T47D (cell line): ENCODE measurements around the gene CYP2F1.
"Not testable (repeated sequence)": the region's sequence is repeated elsewhere in the genome, so short reads cannot be mapped to it uniquely, and the experiment has no call there.

Experiments used
- DNase-seq, 2 experiments: peaks; one replicate each; pipeline versions ENCODE4 v3.0.0 to v3.0.0-alpha.2; 2011 to 2012; ENCODE audit warnings: low read depth in 1 of 2, low spot score in 1 of 2
- JUND ChIP-seq: IDR thresholded peaks from 2 replicates; pipeline ENCODE4 v1.6.1; 2012; ENCODE audit warnings: low read depth
- in situ Hi-C: cut with HindIII; loops from 2 replicates; pipeline ENCODE4 v1.10.0; 2016; ENCODE audit warnings: low sequenced_read_pairs, low pct_unique_long_range_greater_than_20kb

CYP2F1 gene

DNA sequence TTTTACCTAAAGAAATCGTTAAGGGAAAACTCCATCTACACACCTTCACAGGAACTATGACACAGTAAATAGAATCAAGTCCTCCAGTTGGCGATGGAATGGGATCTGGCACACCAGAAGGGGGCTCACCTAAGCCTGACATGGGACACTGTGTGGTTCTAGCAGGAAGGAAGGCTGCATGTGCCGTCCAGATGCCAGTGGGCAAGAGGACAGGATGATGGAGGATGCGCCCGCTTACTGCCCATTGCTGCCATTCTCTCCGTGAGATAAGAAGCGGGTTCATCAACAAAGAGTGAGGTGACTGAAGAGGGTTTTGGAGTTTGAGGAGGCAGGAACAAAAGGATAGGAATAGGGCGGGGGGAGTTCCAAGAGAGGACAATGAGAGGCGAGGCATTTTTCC is 2.9 kb upstream of the CYP2F1 start:
- TF ChIP-seq JUND, result no peak
- no peak for DNase-seq
- in situ Hi-C loops, result no loop called here

DNA sequence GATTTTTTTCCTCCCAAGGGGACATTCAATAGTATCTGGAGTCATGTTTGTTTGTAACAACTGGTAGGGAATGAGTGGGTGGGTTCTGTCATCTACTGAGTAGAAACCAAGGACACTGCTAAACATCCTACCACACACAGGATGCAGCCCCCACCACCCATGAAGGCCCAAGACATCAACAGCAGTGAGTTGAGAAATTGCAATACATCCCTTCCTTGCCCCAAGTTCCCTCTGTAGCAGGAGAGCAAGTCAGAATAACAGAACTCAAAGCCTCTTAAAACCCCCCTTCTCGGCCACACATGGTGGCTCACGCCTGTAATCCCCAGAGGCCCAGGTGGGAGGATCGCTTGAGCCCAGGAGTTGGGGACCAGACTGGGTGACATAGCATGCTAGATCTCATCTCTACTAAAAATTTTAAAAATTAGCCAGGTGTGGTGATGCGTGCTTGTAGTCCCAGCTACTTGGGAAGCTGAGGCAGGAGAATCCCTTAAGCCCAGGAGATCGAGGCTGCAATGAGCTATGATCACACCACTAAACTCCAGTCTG is 2.4 kb upstream of the CYP2F1 start:
- in situ Hi-C loops, result no loop called here
- no peak for TF ChIP-seq JUND
- no peak for DNase-seq

DNA sequence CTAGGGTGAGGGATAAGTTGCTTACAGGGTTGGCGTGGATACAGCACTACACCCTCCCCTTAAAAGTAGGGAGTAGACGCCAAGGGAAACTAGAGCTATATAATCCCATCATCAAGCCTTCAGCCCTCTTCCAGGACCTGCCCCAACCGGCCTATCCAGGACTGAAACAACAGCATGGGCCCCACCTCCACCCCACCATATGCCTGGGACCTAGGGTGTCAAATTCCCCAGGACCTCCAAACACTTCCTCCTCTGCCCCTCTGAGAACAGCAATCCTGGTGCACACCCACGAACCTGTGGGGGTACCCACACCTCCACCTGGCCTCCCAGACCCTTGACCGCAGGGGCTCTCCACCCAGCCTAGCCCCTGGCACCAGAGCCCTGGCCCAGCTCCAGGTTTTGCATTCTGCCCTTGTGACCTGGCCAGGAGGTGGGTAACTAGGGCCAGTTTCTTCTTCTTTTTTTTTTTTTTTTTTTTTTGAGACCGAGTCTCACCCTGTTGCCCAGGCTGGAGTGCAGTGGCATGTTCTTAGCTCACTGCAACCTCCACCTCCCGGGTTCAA is 1.4 kb upstream of the CYP2F1 start:
- in situ Hi-C loops, result no loop called here
- peak in 1 of 2 experiments; percentile 61 for DNase-seq

DNA sequence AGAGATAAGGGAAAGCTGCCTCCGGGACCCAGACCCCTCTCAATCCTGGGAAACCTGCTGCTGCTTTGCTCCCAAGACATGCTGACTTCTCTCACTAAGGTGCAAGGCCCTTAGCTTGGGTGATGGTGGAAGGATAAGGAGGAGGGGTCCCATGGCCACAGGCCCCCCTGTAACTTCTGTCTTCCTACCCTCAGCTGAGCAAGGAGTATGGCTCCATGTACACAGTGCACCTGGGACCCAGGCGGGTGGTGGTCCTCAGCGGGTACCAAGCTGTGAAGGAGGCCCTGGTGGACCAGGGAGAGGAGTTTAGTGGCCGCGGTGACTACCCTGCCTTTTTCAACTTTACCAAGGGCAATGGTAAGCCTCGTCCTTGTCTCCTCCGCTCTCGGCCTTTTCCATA is 2.0 kb downstream of the CYP2F1 start:
- in situ Hi-C loops, result no loop called here
- no peak for TF ChIP-seq JUND

More for the DNA sequence above, 1.4 kb upstream of the CYP2F1 start:
- no peak for TF ChIP-seq JUND

DNA sequence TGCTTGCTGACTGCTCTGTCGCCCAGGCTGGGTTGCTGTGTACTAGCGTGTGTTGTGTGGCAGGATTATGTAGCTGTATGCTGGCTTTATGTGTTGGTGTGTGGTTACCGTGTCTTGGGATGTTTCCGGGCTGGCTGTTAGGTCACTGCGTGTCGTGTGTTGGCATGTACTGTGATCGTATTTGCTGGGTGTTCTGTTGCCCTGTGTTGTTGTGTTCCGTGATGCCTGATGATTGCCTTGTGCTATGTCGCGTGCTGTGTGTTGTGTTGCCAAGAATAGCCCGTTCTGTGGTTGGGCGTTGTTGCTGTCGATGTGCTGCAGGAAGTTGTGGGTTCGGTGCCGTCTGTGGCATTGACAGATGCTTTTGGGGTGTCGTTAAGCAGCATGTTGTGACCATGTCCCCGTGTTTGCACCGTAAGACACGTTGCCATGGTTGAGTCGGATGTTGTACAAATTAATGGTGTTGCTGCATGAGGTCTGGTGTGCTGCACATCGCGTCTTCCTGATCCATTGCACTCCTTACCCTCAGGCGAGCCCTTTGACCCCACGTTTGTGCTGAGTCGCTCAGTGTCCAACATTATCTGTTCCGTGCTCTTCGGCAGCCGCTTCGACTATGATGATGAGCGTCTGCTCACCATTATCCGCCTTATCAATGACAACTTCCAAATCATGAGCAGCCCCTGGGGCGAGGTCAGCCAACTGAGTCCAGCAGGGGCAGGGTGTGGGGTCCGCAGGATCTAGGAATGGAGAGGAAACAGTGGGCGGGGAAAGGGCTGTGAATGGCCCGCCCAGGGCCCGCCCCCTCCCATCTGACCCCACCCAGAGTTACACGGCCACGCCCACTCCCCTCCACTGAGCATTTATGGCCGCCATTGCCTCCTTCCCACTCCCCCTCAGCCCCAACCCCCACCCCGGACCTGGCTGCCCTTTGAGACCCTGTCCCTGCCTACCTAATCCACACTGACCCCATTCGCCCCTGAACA is 7.0 kb downstream of the CYP2F1 start:
- in situ Hi-C loops, DNase-seq: not testable (repeated sequence)

More for the DNA sequence above, 2.0 kb downstream of the CYP2F1 start:
- DNase-seq, result no peak

DNA sequence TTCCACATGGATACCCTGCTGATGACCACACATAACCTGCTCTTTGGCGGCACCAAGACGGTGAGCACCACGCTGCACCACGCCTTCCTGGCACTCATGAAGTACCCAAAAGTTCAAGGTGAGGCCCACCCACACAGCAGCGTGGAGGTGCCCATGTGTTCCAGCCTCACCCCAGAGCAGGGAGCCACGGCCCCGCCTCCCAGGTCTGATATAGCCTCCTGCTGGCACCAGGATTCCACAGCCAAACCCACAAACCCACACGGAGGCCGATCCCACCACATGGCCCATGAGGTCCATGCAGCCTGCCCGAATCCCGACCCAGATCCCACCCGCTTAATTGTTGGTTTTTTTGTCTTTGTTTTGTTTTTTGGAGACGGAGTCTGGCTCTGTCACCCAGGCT is 8.6 kb downstream of the CYP2F1 start:
- DNase-seq, in situ Hi-C loops: not testable (repeated sequence)

DNA sequence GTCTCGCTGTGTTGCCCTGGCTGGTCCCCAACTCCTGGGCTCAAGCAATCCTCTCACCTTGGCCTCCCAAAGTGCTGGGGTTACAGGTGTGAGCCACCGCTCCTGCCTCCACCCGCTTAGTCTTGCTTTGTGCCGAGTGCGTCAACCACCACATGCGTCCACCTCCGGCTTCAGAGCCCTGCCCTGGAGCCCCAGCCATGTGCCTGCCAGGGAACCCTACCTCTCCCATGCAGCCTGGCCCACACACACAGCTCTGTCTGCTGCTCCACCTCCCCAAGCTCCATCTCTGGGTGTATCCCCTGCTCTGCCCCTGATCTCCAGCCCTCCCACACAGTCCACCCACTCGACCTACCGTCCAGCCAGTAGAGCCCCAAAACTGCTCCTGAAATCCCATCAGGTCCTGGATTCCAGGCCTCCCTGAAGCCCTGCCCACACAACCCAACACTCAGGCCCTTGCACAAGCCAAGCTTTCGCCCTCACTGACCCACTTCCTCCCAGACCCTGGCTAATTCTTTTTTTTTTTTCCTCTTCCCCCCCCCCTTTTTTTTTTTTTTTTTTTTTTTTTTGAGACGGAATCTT is 9.6 kb downstream of the CYP2F1 start:
- in situ Hi-C loops, result no loop called here
- TF ChIP-seq JUND, result no peak
- no peak for DNase-seq

DNA sequence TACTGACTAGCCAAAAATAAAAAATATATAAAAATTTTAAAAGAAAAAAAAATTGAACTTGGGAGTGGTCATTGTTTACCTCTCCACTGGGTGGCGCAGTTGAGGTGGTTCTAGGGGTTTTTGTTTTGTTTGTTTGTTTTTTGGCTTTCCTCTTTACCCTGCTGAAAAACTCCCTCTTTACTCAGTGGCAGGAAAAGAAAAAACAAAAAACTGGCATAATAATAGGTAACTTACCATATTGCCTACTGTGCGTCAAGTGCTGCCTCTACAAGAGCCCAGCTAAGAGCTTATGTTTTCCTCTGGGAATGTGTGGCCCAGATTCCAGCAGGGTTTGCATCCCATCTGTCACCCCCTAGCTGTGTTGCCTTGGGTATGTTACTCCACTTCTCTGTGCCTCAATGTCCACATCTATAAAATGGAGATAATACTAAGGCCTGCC is 12.6 kb downstream of the CYP2F1 start:
- peak in 1 of 2 experiments; percentile 39 for DNase-seq
- in situ Hi-C loops, result not testable (repeated sequence)

DNA sequence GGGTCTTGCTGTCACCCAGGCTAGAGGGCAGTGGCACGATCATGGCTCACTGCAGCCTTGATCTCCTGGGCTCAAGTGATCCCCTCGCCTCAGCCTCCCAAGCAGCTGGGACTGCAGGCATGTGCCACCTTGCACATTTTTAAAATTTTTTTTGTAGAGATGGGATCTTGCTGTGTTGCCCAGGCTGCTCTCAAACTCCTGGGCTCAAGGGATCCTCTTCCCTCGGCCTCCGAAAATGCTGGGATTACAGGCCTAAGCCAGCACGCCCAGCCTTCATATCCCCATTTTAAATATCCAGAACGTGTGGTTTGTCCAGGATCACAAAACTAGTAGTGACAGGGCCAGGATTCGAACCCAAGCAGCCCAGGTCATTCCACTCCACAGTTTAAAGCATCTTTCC is 13.1 kb downstream of the CYP2F1 start:
- in situ Hi-C loops, DNase-seq: not testable (repeated sequence)

DNA sequence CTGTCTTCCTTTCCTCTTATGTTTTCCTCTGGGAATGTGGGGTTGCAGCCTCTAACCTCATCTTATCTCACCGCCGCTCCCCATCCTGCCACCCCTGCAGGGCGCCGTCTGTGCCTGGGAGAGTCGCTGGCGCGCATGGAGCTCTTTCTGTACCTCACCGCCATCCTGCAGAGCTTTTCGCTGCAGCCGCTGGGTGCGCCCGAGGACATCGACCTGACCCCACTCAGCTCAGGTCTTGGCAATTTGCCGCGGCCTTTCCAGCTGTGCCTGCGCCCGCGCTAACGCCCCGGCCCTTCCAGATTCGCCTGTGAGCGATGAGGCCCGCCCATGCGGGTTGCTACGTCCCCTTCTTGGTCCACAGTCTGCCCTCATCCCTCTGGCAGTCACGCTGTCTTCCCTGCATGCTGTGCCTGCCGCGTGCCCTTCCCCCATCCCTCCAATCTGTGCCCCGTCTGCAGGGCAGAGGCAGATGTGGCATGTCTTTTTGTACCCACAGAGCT is 13.6 kb downstream of the CYP2F1 start:
- peak in 1 of 2 experiments; percentile 47 for DNase-seq
- in situ Hi-C loops, result not testable (repeated sequence)

DNA sequence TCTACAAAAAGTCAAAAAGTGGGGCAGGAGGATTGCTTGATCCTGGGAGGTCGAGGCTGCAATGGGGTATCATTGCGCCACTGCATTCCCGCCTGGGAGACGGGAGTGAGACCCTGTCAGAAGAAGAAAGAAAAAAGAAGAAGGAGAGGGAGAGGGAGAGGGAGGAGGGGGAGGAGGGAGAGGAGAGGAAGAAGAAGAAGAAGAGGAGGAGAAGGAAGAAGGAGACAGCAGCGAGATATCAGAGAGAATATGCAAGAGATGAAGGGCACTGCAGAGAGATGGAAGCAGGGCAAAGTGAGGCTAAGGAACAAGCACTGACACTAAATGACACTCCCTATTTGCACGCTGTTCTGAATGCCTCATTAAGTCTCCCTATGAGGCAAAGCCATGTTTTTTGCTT is 14.5 kb downstream of the CYP2F1 start:
- TF ChIP-seq JUND, result no peak
- no peak for DNase-seq
- in situ Hi-C loops, result no loop called here

DNA sequence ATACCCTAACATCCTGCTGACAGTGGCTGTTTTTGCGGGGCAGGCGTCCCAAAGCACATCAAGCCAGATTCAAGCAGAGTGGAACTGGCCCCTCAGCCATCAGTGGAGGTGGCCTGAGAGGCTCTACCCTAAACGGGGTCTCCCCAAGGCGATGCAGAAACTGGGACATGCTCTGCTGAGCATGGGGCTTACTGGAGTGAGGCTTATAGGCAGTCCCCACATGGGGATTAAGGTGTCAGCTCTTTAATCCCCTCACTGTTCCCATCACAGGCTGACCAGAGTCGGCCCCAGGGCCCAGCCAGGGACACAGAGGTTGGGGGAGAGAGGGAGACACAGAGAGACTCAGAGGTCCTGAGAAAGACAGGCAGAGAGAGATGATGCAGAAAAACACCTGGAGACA is 17.0 kb downstream of the CYP2F1 start:
- no peak for DNase-seq
- no peak for TF ChIP-seq JUND
- in situ Hi-C loops, result no loop called here

DNA sequence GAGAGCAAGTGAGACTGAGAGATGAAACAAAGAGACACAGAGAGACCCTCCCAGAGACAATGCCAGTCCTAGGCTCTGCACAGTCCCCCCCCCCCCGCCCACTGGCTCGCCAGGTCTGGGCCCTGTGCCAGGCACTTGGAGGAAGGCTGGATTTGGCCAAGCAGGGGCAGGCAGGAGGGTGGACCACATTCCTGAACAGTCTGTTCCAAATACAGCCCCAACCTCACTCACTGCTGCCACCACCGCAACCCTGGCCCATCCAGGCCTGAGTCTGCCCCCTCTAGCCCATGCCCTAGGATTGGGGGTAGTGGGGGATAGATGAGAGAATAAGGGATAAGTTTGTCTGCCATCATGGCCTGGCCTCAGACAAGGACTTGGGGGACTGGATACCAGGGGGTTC is 19.0 kb downstream of the CYP2F1 start:
- peak in 1 of 2 experiments; percentile 10 for DNase-seq
- no peak for TF ChIP-seq JUND
- in situ Hi-C loops, result no loop called here
